ENCODE measurements around the gene DSPP.
"Not testable (repeated sequence)": the region's sequence is repeated elsewhere in the genome, so short reads cannot be mapped to it uniquely, and the experiment has no call there.

DSPP gene

GRCh38 chr4:87608229-87608628 lies at the start of gene DSPP:
Gene DSPP (plus strand): TSS chr4:87608529. CDS start chr4:87610909, 2,380 bp downstream.
- no peaks in the 10 kb centered on the region for H3K27me3 ChIP-seq (ENCODE audit: control insufficient read depth, insufficient read depth, low read length)
- no peaks in the 10 kb centered on the region for H3K9me3 ChIP-seq (ENCODE audit: control insufficient read depth, low read length)
- no peaks in the 10 kb centered on the region for H3K4me1 ChIP-seq (ENCODE audit: control insufficient read depth, insufficient read depth, low read length)
- no peaks in the 10 kb centered on the region for H3K36me3 ChIP-seq (ENCODE audit: control insufficient read depth, insufficient read depth, low read length)
- H3K4me3 ChIP-seq (ENCODE audit: low read length), result no peak within 1 kb of the TSS
- no peak within 1 kb of the TSS for H3K9ac ChIP-seq (ENCODE audit: low read length)

- Histone ChIP-seq H3K9me3 (ENCODE audit: control insufficient read depth, low read length) (no peaks in the 10 kb centered on the region), H3K9ac (ENCODE audit: low read length) (no peak overlapping the region), H3K4me1 (ENCODE audit: control insufficient read depth, insufficient read depth, low read length) (no peaks in the 10 kb centered on the region), H3K36me3 (ENCODE audit: control insufficient read depth, insufficient read depth, low read length) (no peaks in the 10 kb centered on the region), H3K4me3 (ENCODE audit: low read length) (no peak overlapping the region), H3K27me3 (ENCODE audit: control insufficient read depth, insufficient read depth, low read length) (no peaks in the 10 kb centered on the region)
Observed at GRCh38 chr4:87559090-87559837, 49.1 kb upstream of the DSPP start.

- Histone ChIP-seq H3K9me3 (ENCODE audit: control insufficient read depth, low read length) (no peaks in the 10 kb centered on the region), H3K9ac (ENCODE audit: low read length) (no peak overlapping the region), H3K36me3 (ENCODE audit: control insufficient read depth, insufficient read depth, low read length) (no peaks in the 10 kb centered on the region), H3K4me3 (ENCODE audit: low read length) (no peak overlapping the region), H3K4me1 (ENCODE audit: control insufficient read depth, insufficient read depth, low read length) (no peaks in the 10 kb centered on the region), H3K27me3 (ENCODE audit: control insufficient read depth, insufficient read depth, low read length) (no peaks in the 10 kb centered on the region)
Observed at GRCh38 chr4:87560802-87561201, 47.5 kb upstream of the DSPP start.

GRCh38 chr4:87565746-87566145 lies 42.6 kb upstream of the DSPP start:
- Histone ChIP-seq H3K27me3 (ENCODE audit: control insufficient read depth, insufficient read depth, low read length) (no peaks in the 10 kb centered on the region), H3K9me3 (ENCODE audit: control insufficient read depth, low read length) (no peaks in the 10 kb centered on the region), H3K4me3 (ENCODE audit: low read length) (no peak overlapping the region), H3K9ac (ENCODE audit: low read length) (no peak overlapping the region), H3K4me1 (ENCODE audit: control insufficient read depth, insufficient read depth, low read length) (no peaks in the 10 kb centered on the region), H3K36me3 (ENCODE audit: control insufficient read depth, insufficient read depth, low read length) (no peaks in the 10 kb centered on the region)

- Histone ChIP-seq H3K9ac (ENCODE audit: low read length) (no peak overlapping the region), H3K9me3 (ENCODE audit: control insufficient read depth, low read length) (no peaks in the 10 kb centered on the region), H3K27me3 (ENCODE audit: control insufficient read depth, insufficient read depth, low read length) (no peaks in the 10 kb centered on the region), H3K4me3 (ENCODE audit: low read length) (no peak overlapping the region), H3K4me1 (ENCODE audit: control insufficient read depth, insufficient read depth, low read length) (no peaks in the 10 kb centered on the region), H3K36me3 (ENCODE audit: control insufficient read depth, insufficient read depth, low read length) (no peaks in the 10 kb centered on the region)
Observed at GRCh38 chr4:87566276-87566675, 42.1 kb upstream of the DSPP start.

DNA sequence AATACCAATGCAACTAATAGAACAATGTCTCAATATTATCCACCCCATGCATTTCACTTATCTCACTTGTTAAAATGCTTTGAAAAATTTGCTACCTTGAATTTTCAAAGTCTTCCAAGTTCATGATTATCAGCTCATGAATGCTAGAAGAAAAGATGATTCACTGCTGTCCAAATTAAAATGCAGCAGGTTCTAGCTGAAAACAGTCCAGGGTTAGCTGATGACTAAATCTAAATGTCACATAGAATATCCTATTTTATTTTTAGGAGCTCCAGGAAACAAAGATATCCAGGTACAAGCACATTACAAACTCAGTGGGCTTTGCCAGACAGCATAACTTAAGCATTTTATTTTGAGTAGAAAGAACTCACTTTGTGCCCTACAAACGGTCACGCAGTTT lies 41.1 kb upstream of the DSPP start:
- Histone ChIP-seq H3K9ac (ENCODE audit: low read length) (no peak overlapping the region), H3K27me3 (ENCODE audit: control insufficient read depth, insufficient read depth, low read length) (no peaks in the 10 kb centered on the region), H3K4me1 (ENCODE audit: control insufficient read depth, insufficient read depth, low read length) (no peaks in the 10 kb centered on the region), H3K9me3 (ENCODE audit: control insufficient read depth, low read length) (no peaks in the 10 kb centered on the region), H3K4me3 (ENCODE audit: low read length) (no peak overlapping the region), H3K36me3 (ENCODE audit: control insufficient read depth, insufficient read depth, low read length) (no peaks in the 10 kb centered on the region)

- Histone ChIP-seq H3K4me1 (ENCODE audit: control insufficient read depth, insufficient read depth, low read length) (no peaks in the 10 kb centered on the region), H3K4me3 (ENCODE audit: low read length) (no peak overlapping the region), H3K9me3 (ENCODE audit: control insufficient read depth, low read length) (no peaks in the 10 kb centered on the region), H3K36me3 (ENCODE audit: control insufficient read depth, insufficient read depth, low read length) (no peaks in the 10 kb centered on the region), H3K9ac (ENCODE audit: low read length) (no peak overlapping the region), H3K27me3 (ENCODE audit: control insufficient read depth, insufficient read depth, low read length) (no peaks in the 10 kb centered on the region)
Observed at GRCh38 chr4:87570290-87570805, 38.0 kb upstream of the DSPP start.

- H3K4me3 ChIP-seq (ENCODE audit: low read length); H3K27me3 ChIP-seq (ENCODE audit: control insufficient read depth, insufficient read depth, low read length); H3K36me3 ChIP-seq (ENCODE audit: control insufficient read depth, insufficient read depth, low read length); H3K9ac ChIP-seq (ENCODE audit: low read length); H3K4me1 ChIP-seq (ENCODE audit: control insufficient read depth, insufficient read depth, low read length); H3K9me3 ChIP-seq (ENCODE audit: control insufficient read depth, low read length): not testable (repeated sequence)
Observed at GRCh38 chr4:87574376-87574775, 34.0 kb upstream of the DSPP start.

- Histone ChIP-seq H3K36me3 (ENCODE audit: control insufficient read depth, insufficient read depth, low read length) (no peaks in the 10 kb centered on the region), H3K9me3 (ENCODE audit: control insufficient read depth, low read length) (no peaks in the 10 kb centered on the region), H3K4me3 (ENCODE audit: low read length) (no peak overlapping the region), H3K27me3 (ENCODE audit: control insufficient read depth, insufficient read depth, low read length) (no peaks in the 10 kb centered on the region), H3K4me1 (ENCODE audit: control insufficient read depth, insufficient read depth, low read length) (no peaks in the 10 kb centered on the region), H3K9ac (ENCODE audit: low read length) (no peak overlapping the region)
Observed at GRCh38 chr4:87574996-87575395, 33.3 kb upstream of the DSPP start.

DNA sequence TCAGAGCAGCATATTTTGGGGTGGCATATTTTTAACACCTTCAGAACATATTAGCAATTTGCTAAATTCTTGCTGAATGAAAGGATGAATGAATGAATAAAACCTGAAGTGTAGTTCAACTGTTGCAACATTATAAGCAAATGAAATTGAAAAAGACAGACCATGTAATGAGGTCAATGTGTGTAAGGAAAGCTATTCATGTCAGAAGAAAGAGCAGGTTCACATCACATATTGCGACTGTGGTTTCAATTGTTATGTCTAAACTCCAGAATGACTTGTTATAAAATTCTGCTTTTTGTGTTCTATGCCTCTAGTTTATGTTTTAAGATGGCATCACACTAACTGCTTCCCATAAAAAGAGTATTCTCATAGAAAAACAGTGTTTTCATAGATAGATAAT lies 32.9 kb upstream of the DSPP start:
- Histone ChIP-seq H3K9ac (ENCODE audit: low read length) (no peak overlapping the region), H3K36me3 (ENCODE audit: control insufficient read depth, insufficient read depth, low read length) (no peaks in the 10 kb centered on the region)

GRCh38 chr4:87575983-87576382 lies 32.3 kb upstream of the DSPP start:
- no peaks in the 10 kb centered on the region for H3K4me1 ChIP-seq (ENCODE audit: control insufficient read depth, insufficient read depth, low read length)
- H3K9me3 ChIP-seq (ENCODE audit: control insufficient read depth, low read length), result no peaks in the 10 kb centered on the region
- no peaks in the 10 kb centered on the region for H3K27me3 ChIP-seq (ENCODE audit: control insufficient read depth, insufficient read depth, low read length)
- H3K9ac ChIP-seq (ENCODE audit: low read length), result no peak overlapping the region
- H3K4me3 ChIP-seq (ENCODE audit: low read length), result no peak overlapping the region
- no peaks in the 10 kb centered on the region for H3K36me3 ChIP-seq (ENCODE audit: control insufficient read depth, insufficient read depth, low read length)

More for the DNA sequence above, 32.9 kb upstream of the DSPP start:
- Histone ChIP-seq H3K4me3 (ENCODE audit: low read length) (no peak overlapping the region), H3K9me3 (ENCODE audit: control insufficient read depth, low read length) (no peaks in the 10 kb centered on the region), H3K27me3 (ENCODE audit: control insufficient read depth, insufficient read depth, low read length) (no peaks in the 10 kb centered on the region), H3K4me1 (ENCODE audit: control insufficient read depth, insufficient read depth, low read length) (no peaks in the 10 kb centered on the region)

GRCh38 chr4:87579478-87579877 lies 28.9 kb upstream of the DSPP start:
- Histone ChIP-seq H3K27me3 (ENCODE audit: control insufficient read depth, insufficient read depth, low read length) (no peaks in the 10 kb centered on the region), H3K36me3 (ENCODE audit: control insufficient read depth, insufficient read depth, low read length) (no peaks in the 10 kb centered on the region), H3K9ac (ENCODE audit: low read length) (no peak overlapping the region), H3K4me1 (ENCODE audit: control insufficient read depth, insufficient read depth, low read length) (no peaks in the 10 kb centered on the region), H3K4me3 (ENCODE audit: low read length) (no peak overlapping the region), H3K9me3 (ENCODE audit: control insufficient read depth, low read length) (no peaks in the 10 kb centered on the region)
